HL-60 (cell line): Measurements from ENCODE around the gene ELP2.

Source experiments
- CTCF ChIP-seq: IDR thresholded peaks from one replicate; pipeline ENCODE4 v1.5.1; 2011; ENCODE audit warnings: low read length, control low read depth, inconsistent platforms; ENCODE audit not compliant: insufficient read depth
- GABPA ChIP-seq: IDR thresholded peaks from 2 replicates; pipeline ENCODE4 v1.6.1; 2012; ENCODE audit warnings: low read depth
- POLR2AphosphoS5 ChIP-seq: IDR thresholded peaks from 2 replicates; pipeline ENCODE4 v1.6.1; 2012; ENCODE audit warnings: low read depth
- REST ChIP-seq: IDR thresholded peaks from 2 replicates; pipeline ENCODE4 v1.6.1; 2012; ENCODE audit warnings: low read depth; ENCODE audit not compliant: insufficient replicate concordance
- SPI1 ChIP-seq: IDR thresholded peaks from 2 replicates; pipeline ENCODE4 v1.6.1; 2012; ENCODE audit warnings: low read depth, mild to moderate bottlenecking, borderline replicate concordance

GRCh38 chr18:36215577-36215976 is 85.9 kb downstream of the ELP2 start:
- TF ChIP-seq CTCF: no peak
- no peak for TF ChIP-seq GABPA
- no peak for TF ChIP-seq POLR2AphosphoS5
- no peak for TF ChIP-seq REST
- no peak for TF ChIP-seq SPI1
